ENCODE results near the gene DDT. TPM values are rescaled to one million over a fixed set of nuclear protein-coding genes. Genes with fewer than 3 reads are reported as not detected.
A peak's percentile ranks its signal among the peaks of the same experiment; 100 is the strongest.
"Not testable (repeated sequence)": the region's sequence is repeated elsewhere in the genome, so short reads cannot be mapped to it uniquely, and the experiment has no call there.

The DDT gene
- total RNA-seq, 1 experiment from 2014 or later = 137 TPM

GRCh38 chr22:23969071-23969470 lies 5.2 kb downstream of the DDT start:
- ChIA-PET POLR2A (no interaction called here), CTCF (no interaction called here)
- H3K9me3 ChIP-seq (ENCODE audit: control insufficient read depth, insufficient read depth, low read depth, low read length) = no peaks in the 10 kb centered on the region
- intact Hi-C loops (cut with micrococcal nuclease; ENCODE audit: unreplicated experiment) (no loop called here), in situ Hi-C loops (cut with HindIII; ENCODE audit: low pct_unique_long_range_greater_than_20kb, low sequenced_read_pairs) (no loop called here)
- H3K27ac ChIP-seq (ENCODE audit: low read length) = no peak overlapping the region
- TF ChIP-seq TCF7L2 (IDR thresholded peaks at IDR 0.05; ENCODE audit: low read depth, low read length) = no peak
- no peak for TF ChIP-seq CTCF (IDR thresholded peaks at IDR 0.05)
- no peak for TF ChIP-seq REST (IDR thresholded peaks at IDR 0.05; ENCODE audit: insufficient read depth in 1 of 2, low read depth in 2 of 2, low read length in 1 of 2)
- no peak for TF ChIP-seq POLR2AphosphoS5 (IDR thresholded peaks at IDR 0.05; ENCODE audit: low read depth, low read length)
- no peak for DNase-seq (ENCODE audit: low read depth, low spot score)
- ATAC-seq = no peak
- no peak overlapping the region for H3K4me3 ChIP-seq (ENCODE audit: low read depth in 2 of 2, low read length in 2 of 2)
- no peaks in the 10 kb centered on the region for H3K4me1 ChIP-seq (ENCODE audit: control insufficient read depth, insufficient read depth, low read length)
- no peaks in the 10 kb centered on the region for H3K36me3 ChIP-seq (ENCODE audit: control insufficient read depth, insufficient read depth, low read length)
- no TSS peak for BruUV-seq (replicated peaks)
- H3K27me3 ChIP-seq (ENCODE audit: control insufficient read depth, insufficient read depth, low read length) = no peaks in the 10 kb centered on the region

GRCh38 chr22:23966568-23966967 lies 7.7 kb downstream of the DDT start, which contains the start of gene DDTL:
DDTL (plus strand) TSS chr22:23966888; CDS start chr22:23966915, 27 bp downstream.
- DNase-seq (ENCODE audit: low read depth, low spot score); H3K9me3 ChIP-seq (ENCODE audit: control insufficient read depth, insufficient read depth, low read depth, low read length); POLR2A ChIA-PET; H3K27me3 ChIP-seq (ENCODE audit: control insufficient read depth, insufficient read depth, low read length); H3K36me3 ChIP-seq (ENCODE audit: control insufficient read depth, insufficient read depth, low read length); H3K4me3 ChIP-seq (ENCODE audit: low read depth in 2 of 2, low read length in 2 of 2); H3K27ac ChIP-seq (ENCODE audit: low read length); H3K4me1 ChIP-seq (ENCODE audit: control insufficient read depth, insufficient read depth, low read length); CTCF ChIA-PET; intact Hi-C loops (cut with micrococcal nuclease; ENCODE audit: unreplicated experiment); BruUV-seq (replicated peaks); in situ Hi-C loops (cut with HindIII; ENCODE audit: low pct_unique_long_range_greater_than_20kb, low sequenced_read_pairs): not testable (repeated sequence)
- peak; percentile 97 for ATAC-seq

GRCh38 chr22:23966094-23966493 lies 8.1 kb downstream of the DDT start:
- DNase-seq (ENCODE audit: low read depth, low spot score); in situ Hi-C loops (cut with HindIII; ENCODE audit: low pct_unique_long_range_greater_than_20kb, low sequenced_read_pairs); H3K36me3 ChIP-seq (ENCODE audit: control insufficient read depth, insufficient read depth, low read length); intact Hi-C loops (cut with micrococcal nuclease; ENCODE audit: unreplicated experiment); H3K27me3 ChIP-seq (ENCODE audit: control insufficient read depth, insufficient read depth, low read length); H3K4me3 ChIP-seq (ENCODE audit: low read depth in 2 of 2, low read length in 2 of 2); BruUV-seq (replicated peaks); H3K27ac ChIP-seq (ENCODE audit: low read length); H3K4me1 ChIP-seq (ENCODE audit: control insufficient read depth, insufficient read depth, low read length); CTCF ChIA-PET; POLR2A ChIA-PET; H3K9me3 ChIP-seq (ENCODE audit: control insufficient read depth, insufficient read depth, low read depth, low read length): not testable (repeated sequence)
- ATAC-seq = peak; percentile 71

- CTCF ChIA-PET; POLR2A ChIA-PET; H3K27me3 ChIP-seq (ENCODE audit: control insufficient read depth, insufficient read depth, low read length); H3K36me3 ChIP-seq (ENCODE audit: control insufficient read depth, insufficient read depth, low read length); H3K27ac ChIP-seq (ENCODE audit: low read length); H3K4me1 ChIP-seq (ENCODE audit: control insufficient read depth, insufficient read depth, low read length); in situ Hi-C loops (cut with HindIII; ENCODE audit: low pct_unique_long_range_greater_than_20kb, low sequenced_read_pairs); DNase-seq (ENCODE audit: low read depth, low spot score); H3K9me3 ChIP-seq (ENCODE audit: control insufficient read depth, insufficient read depth, low read depth, low read length); intact Hi-C loops (cut with micrococcal nuclease; ENCODE audit: unreplicated experiment); BruUV-seq (replicated peaks): not testable (repeated sequence)
- H3K4me3 ChIP-seq (ENCODE audit: low read depth in 2 of 2, low read length in 2 of 2) = 0 out of 4 replicates have a peak within 1 kb of the TSS, but pooled peaks of 1 of the 2 experiments have one; percentile 9
- peak; percentile 92 for ATAC-seq
Measured at GRCh38 chr22:23961084-23961771, 13.0 kb downstream of the DDT start, which contains the start of gene GSTT2B. GSTT2B (minus strand) TSS chr22:23961195; CDS start chr22:23961131, 64 bp downstream.
